RCC 7860 (cell line): ENCODE measurements around the gene PKNOX2.

Experiments used
- DNase-seq: peaks from one replicate; pipeline ENCODE4 v3.0.0-alpha.2; 2015; ENCODE audit warnings: low spot score
- FAIRE-seq: peaks from 2 replicates; lab custom pipeline; 2012; peaks lifted over from hg19 to GRCh38; lab: Jason Lieb, UNC

The PKNOX2 gene

GRCh38 chr11:125452125-125452470, 287.5 kb downstream of the PKNOX2 start:
- DNase-seq (no peak), FAIRE-seq (no peak)

- FAIRE-seq (no peak), DNase-seq (no peak)
Measured at GRCh38 chr11:125454047-125454446, 289.5 kb downstream of the PKNOX2 start.

- no peak for DNase-seq
- no peak for FAIRE-seq
Measured at GRCh38 chr11:125455851-125456250, 291.3 kb downstream of the PKNOX2 start.

- no peak for FAIRE-seq
- DNase-seq, result no peak
Measured at GRCh38 chr11:125457814-125458343, 293.3 kb downstream of the PKNOX2 start.

GRCh38 chr11:125460275-125460674, 295.7 kb downstream of the PKNOX2 start:
- FAIRE-seq (no peak), DNase-seq (no peak)

- no peak for DNase-seq
- FAIRE-seq, result no peak
Measured at GRCh38 chr11:125463590-125464269, 299.2 kb downstream of the PKNOX2 start.

- FAIRE-seq, result no peak
Measured at GRCh38 chr11:125464270-125464662, 299.7 kb downstream of the PKNOX2 start.

GRCh38 chr11:125464666-125465065, 300.1 kb downstream of the PKNOX2 start:
- DNase-seq (no peak), FAIRE-seq (no peak)

More at GRCh38 chr11:125464270-125464662, 299.7 kb downstream of the PKNOX2 start:
- peak; percentile 18 for DNase-seq

GRCh38 chr11:125465255-125465654, 300.7 kb downstream of the PKNOX2 start:
- FAIRE-seq, result no peak
- DNase-seq, result no peak

- no peak for DNase-seq
- no peak for FAIRE-seq
Measured at GRCh38 chr11:125465701-125466100, 301.1 kb downstream of the PKNOX2 start.

GRCh38 chr11:125468025-125468424, 303.5 kb downstream of the PKNOX2 start:
- no peak for FAIRE-seq

GRCh38 chr11:125468852-125469251, 304.3 kb downstream of the PKNOX2 start:
- FAIRE-seq, result no peak

More at GRCh38 chr11:125468025-125468424, 303.5 kb downstream of the PKNOX2 start:
- no peak for DNase-seq

GRCh38 chr11:125470355-125470754, 305.8 kb downstream of the PKNOX2 start:
- no peak for DNase-seq

More at GRCh38 chr11:125468852-125469251, 304.3 kb downstream of the PKNOX2 start:
- DNase-seq, result no peak

GRCh38 chr11:125476721-125477120, 312.2 kb downstream of the PKNOX2 start:
- no peak for FAIRE-seq
- DNase-seq, result no peak

More at GRCh38 chr11:125470355-125470754, 305.8 kb downstream of the PKNOX2 start:
- no peak for FAIRE-seq

GRCh38 chr11:125479137-125479536, 314.6 kb downstream of the PKNOX2 start:
- DNase-seq (no peak), FAIRE-seq (no peak)

- FAIRE-seq (no peak), DNase-seq (no peak)
Measured at GRCh38 chr11:125481531-125481930, 317.0 kb downstream of the PKNOX2 start.
